ENCODE results near the gene PGAP2.
A peak's percentile ranks its signal among the peaks of the same experiment; 100 is the strongest.

PGAP2 gene

DNA sequence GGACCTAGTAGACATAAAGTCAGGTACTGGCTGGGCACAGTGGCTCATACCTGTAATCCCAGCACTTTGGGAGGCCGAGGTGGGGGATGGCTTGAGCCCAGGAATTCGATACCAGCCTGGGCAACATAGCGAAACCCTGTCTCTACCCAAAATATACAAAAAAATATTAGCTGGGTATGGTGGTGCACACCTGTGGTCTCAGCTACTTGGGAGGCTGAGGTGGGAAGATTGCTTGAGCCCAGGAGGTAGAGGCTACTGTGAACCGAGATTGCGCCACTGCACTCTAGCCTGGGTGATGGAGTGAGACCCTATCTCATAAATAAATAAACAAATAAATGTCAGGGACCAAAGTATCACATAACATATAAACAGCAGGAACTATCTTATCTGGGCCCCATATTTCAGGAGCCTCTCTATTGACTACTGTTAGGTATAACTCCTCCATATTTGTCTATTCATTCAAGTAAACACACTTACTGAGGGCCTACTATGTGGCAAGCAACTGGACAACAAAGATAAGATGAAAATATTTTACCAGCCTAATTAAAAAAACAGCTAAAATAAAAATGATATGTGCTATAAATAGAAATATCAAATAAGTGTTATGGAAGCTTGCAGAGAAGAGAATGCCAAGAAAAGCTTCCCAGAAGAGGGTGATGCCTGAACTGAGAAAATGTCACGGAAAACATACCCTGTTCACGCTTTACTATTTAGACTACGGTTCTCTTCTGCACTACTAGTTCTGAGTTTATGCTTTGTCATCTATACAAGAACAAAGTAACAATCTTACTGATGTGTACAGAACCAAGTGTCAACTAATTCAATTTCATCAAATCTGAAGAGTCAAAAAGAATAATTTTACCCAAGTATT lies 13.0 kb upstream of the PGAP2 start:
- Histone ChIP-seq H3K4me3 (ENCODE audit: low read depth in 1 of 2, low read length in 2 of 2) (peak overlapping the region; percentile 76 to 86), H3K36me3 (ENCODE audit: control insufficient read depth in 1 of 2, insufficient read depth in 2 of 2, low read length in 2 of 2) (peaks cover 3 to 5% of the 10 kb centered on the region in 2 donors), H3K27me3 (ENCODE audit: low read depth, low read length) (no peaks in the 10 kb centered on the region), H3K4me1 (ENCODE audit: control insufficient read depth in 1 of 2, insufficient read depth in 2 of 2, low read length in 2 of 2) (peaks cover 11 to 25% of the 10 kb centered on the region in 2 donors), H3K9me3 (ENCODE audit: control insufficient read depth in 1 of 2, low read length in 2 of 2) (no peaks in the 10 kb centered on the region), H3K27ac (ENCODE audit: low read length) (peak overlapping the region; percentile 82)

DNA sequence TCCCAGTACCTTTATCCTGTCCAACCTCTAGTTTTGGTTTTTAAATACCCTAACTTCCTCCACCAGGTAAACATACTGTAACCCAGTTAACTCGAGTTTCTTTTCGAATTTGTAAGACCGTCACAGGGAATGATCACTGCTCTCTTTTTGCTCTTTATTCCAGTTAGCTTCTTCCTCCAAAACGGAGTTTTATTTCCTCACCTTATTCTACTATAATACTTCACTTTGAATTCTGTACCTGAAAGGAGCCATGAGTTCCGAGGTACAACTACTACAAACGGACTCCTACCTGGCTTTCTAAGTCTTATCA lies 12.4 kb upstream of the PGAP2 start:
- Histone ChIP-seq H3K36me3 (ENCODE audit: control insufficient read depth in 1 of 2, insufficient read depth in 2 of 2, low read length in 2 of 2) (peaks cover 3 to 5% of the 10 kb centered on the region in 2 donors), H3K4me3 (ENCODE audit: low read depth in 1 of 2, low read length in 2 of 2) (peak overlapping the region; percentile 76 to 86), H3K9me3 (ENCODE audit: control insufficient read depth in 1 of 2, low read length in 2 of 2) (no peaks in the 10 kb centered on the region), H3K27ac (ENCODE audit: low read length) (peak overlapping the region; percentile 82), H3K27me3 (ENCODE audit: low read depth, low read length) (no peaks in the 10 kb centered on the region), H3K4me1 (ENCODE audit: control insufficient read depth in 1 of 2, insufficient read depth in 2 of 2, low read length in 2 of 2) (peaks cover 11 to 24% of the 10 kb centered on the region in 2 donors)

GRCh38 chr11:3796346-3796745 lies 12.0 kb upstream of the PGAP2 start:
- H3K4me3 ChIP-seq (ENCODE audit: low read depth in 1 of 2, low read length in 2 of 2), result peak overlapping the region; percentile 76 to 86
- H3K27ac ChIP-seq (ENCODE audit: low read length), result peak overlapping the region; percentile 82
- H3K4me1 ChIP-seq (ENCODE audit: control insufficient read depth in 1 of 2, insufficient read depth in 2 of 2, low read length in 2 of 2), result peaks cover 11 to 24% of the 10 kb centered on the region in 2 donors
- no peaks in the 10 kb centered on the region for H3K27me3 ChIP-seq (ENCODE audit: low read depth, low read length)
- H3K9me3 ChIP-seq (ENCODE audit: control insufficient read depth in 1 of 2, low read length in 2 of 2), result no peaks in the 10 kb centered on the region
- H3K36me3 ChIP-seq (ENCODE audit: control insufficient read depth in 1 of 2, insufficient read depth in 2 of 2, low read length in 2 of 2), result peaks cover 3 to 5% of the 10 kb centered on the region in 2 donors

GRCh38 chr11:3796801-3797328 lies 11.5 kb upstream of the PGAP2 start:
- no peaks in the 10 kb centered on the region for H3K27me3 ChIP-seq (ENCODE audit: low read depth, low read length)
- H3K27ac ChIP-seq (ENCODE audit: low read length), result peak overlapping the region; percentile 82
- H3K36me3 ChIP-seq (ENCODE audit: control insufficient read depth in 1 of 2, insufficient read depth in 2 of 2, low read length in 2 of 2), result peaks cover 3 to 5% of the 10 kb centered on the region in 2 donors
- H3K4me3 ChIP-seq (ENCODE audit: low read depth in 1 of 2, low read length in 2 of 2), result peak overlapping the region; percentile 76 to 86
- H3K9me3 ChIP-seq (ENCODE audit: control insufficient read depth in 1 of 2, low read length in 2 of 2), result no peaks in the 10 kb centered on the region
- H3K4me1 ChIP-seq (ENCODE audit: control insufficient read depth in 1 of 2, insufficient read depth in 2 of 2, low read length in 2 of 2), result peaks cover 11 to 24% of the 10 kb centered on the region in 2 donors

DNA sequence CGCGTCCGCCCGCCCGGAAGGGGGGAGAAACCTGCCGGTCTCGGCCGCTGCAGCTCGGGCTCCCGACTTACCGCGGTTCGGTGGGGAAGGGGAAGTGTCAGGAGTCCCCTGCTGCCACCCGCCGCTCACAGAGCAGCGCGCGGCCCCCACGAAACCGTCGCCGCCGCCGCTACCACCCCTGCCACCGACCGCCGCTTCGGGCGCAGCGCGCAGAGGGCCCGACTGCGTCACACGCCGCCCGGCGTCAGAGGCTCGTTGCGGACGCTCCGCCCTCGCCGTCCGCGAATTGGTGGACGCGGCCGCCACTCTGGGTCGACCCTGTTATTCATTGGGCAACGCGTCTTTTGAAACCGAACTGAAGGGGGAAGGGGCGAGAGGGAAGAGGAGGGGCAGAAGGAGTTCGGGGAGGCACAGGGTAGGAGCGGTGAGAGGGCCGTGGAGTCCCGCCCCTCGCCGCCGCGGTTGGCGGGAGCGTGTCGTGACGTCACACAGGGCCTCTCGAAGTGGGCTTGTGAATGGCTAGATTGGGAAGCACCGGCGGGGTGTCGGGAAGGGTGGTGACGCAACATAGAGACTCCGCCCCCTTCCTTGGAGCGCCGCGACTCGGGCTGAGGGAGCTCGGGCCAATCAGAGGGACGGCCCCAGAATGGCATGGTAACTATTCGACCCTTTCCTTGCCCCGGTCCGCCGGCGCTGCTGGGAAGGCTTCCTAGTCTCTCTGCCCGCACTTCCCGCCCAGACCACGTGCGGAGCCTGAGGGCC lies 10.8 kb upstream of the PGAP2 start, which contains the start of gene NUP98:
TSS of gene NUP98 (minus strand) at position 226 of the 762 bp plus-strand sequence. CDS start 15,437 bp downstream, outside the sequence.
- Histone ChIP-seq H3K4me3 (ENCODE audit: low read depth in 1 of 2, low read length in 2 of 2) (peak within 1 kb of the TSS; percentile 76 to 86), H3K27me3 (ENCODE audit: low read depth, low read length) (no peaks in the 10 kb centered on the region), H3K9me3 (ENCODE audit: control insufficient read depth in 1 of 2, low read length in 2 of 2) (no peaks in the 10 kb centered on the region), H3K36me3 (ENCODE audit: control insufficient read depth in 1 of 2, insufficient read depth in 2 of 2, low read length in 2 of 2) (peaks cover 0 to 5% of the 10 kb centered on the region in 2 donors), H3K27ac (ENCODE audit: low read length) (peak within 1 kb of the TSS; percentile 96), H3K4me1 (ENCODE audit: control insufficient read depth in 1 of 2, insufficient read depth in 2 of 2, low read length in 2 of 2) (peaks cover 11 to 24% of the 10 kb centered on the region in 2 donors)

DNA sequence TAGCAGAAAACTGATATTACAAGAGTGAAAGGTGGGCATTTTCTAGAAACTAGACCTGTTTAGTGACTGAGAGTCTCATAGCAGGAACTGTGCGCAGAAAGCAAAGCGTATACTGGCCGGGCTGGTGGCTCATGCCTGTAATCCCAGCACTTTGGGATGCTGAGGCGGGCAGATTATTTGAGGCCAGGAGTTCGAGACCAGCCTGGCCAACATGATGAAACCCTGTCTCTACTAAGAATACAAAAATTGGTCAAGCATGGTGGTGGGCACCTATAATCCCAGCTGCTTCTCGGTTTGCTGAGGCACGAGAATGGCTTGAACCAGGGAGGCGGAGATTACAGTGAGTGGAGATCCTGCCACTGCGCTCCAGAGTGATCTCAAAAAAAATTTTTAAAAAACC lies 9.2 kb upstream of the PGAP2 start:
- Histone ChIP-seq H3K27ac (ENCODE audit: low read length) (no peak overlapping the region), H3K36me3 (ENCODE audit: control insufficient read depth in 1 of 2, insufficient read depth in 2 of 2, low read length in 2 of 2) (no peaks in the 10 kb centered on the region), H3K9me3 (ENCODE audit: control insufficient read depth in 1 of 2, low read length in 2 of 2) (no peaks in the 10 kb centered on the region), H3K4me3 (ENCODE audit: low read depth in 1 of 2, low read length in 2 of 2) (no peak overlapping the region), H3K27me3 (ENCODE audit: low read depth, low read length) (no peaks in the 10 kb centered on the region), H3K4me1 (ENCODE audit: control insufficient read depth in 1 of 2, insufficient read depth in 2 of 2, low read length in 2 of 2) (peaks cover 11 to 21% of the 10 kb centered on the region in 2 donors)

DNA sequence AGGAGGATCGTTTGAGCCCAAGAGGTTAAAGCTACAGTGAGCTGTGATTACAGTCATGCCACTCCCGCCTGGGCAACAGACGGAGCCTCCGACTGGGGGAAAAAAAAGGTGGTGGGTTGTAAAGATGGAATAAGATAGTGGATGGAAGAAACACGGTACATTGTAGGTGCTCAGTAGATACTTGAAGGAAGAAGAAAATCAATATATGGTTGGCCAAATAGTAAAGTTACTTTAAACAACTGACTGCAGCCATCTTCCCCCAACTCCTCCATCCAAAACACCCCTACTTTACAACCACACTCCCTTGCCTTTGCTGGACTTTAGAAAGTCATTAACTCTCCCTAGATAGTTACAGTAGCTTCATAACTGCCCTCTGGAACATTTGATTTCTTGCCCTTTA lies 8.5 kb upstream of the PGAP2 start:
- no peak overlapping the region for H3K4me3 ChIP-seq (ENCODE audit: low read depth in 1 of 2, low read length in 2 of 2)

GRCh38 chr11:3802011-3802790 lies 6.2 kb upstream of the PGAP2 start:
- Histone ChIP-seq H3K4me3 (ENCODE audit: low read depth in 1 of 2, low read length in 2 of 2) (no peak overlapping the region), H3K9me3 (ENCODE audit: control insufficient read depth in 1 of 2, low read length in 2 of 2) (no peaks in the 10 kb centered on the region), H3K4me1 (ENCODE audit: control insufficient read depth in 1 of 2, insufficient read depth in 2 of 2, low read length in 2 of 2) (no peaks in the 10 kb centered on the region), H3K27me3 (ENCODE audit: low read depth, low read length) (no peaks in the 10 kb centered on the region), H3K27ac (ENCODE audit: low read length) (no peak overlapping the region), H3K36me3 (ENCODE audit: control insufficient read depth in 1 of 2, insufficient read depth in 2 of 2, low read length in 2 of 2) (no peaks in the 10 kb centered on the region)

More for the DNA sequence above, 8.5 kb upstream of the PGAP2 start:
- H3K9me3 ChIP-seq (ENCODE audit: control insufficient read depth in 1 of 2, low read length in 2 of 2), result no peaks in the 10 kb centered on the region
- no peak overlapping the region for H3K27ac ChIP-seq (ENCODE audit: low read length)
- H3K4me1 ChIP-seq (ENCODE audit: control insufficient read depth in 1 of 2, insufficient read depth in 2 of 2, low read length in 2 of 2), result peaks cover 11 to 14% of the 10 kb centered on the region in 2 donors
- no peaks in the 10 kb centered on the region for H3K36me3 ChIP-seq (ENCODE audit: control insufficient read depth in 1 of 2, insufficient read depth in 2 of 2, low read length in 2 of 2)
- no peaks in the 10 kb centered on the region for H3K27me3 ChIP-seq (ENCODE audit: low read depth, low read length)

DNA sequence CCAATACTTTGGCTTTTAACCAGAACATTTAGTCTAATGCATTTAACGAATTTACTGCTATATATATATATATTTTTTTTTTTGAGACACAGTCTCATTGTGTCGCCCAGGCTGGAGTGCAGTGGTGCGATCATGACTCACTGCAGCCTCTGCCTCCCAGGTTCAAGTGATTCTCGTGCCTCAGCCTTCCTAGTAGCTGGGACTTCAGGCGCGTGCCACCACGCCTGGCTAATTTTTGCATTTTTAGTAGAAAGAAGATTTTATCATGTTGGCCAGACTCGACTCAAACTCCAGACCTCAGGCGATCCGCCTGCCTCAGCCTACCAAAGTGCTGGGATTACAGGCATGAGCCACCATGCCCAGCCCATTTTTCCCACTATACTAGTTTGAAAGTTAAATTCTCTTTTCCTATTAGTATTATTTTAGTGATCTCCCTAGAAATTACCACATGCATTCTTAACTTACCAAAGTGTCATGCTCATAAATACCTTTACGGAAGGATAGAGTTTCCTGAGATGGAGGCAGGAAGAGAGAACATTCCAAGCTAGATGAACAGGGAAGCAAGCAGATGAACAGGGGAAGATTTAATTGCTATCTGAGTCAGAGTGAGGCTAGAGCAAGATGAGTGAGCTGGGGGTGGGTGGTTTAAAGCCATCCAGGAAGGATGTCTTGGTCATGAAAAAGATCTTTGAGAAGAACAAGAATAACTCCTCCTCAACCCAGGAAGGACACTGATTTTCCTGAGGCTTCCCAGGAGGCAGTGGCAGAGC lies 4.4 kb upstream of the PGAP2 start:
- no peaks in the 10 kb centered on the region for H3K9me3 ChIP-seq (ENCODE audit: control insufficient read depth in 1 of 2, low read length in 2 of 2)
- H3K27me3 ChIP-seq (ENCODE audit: low read depth, low read length), result no peaks in the 10 kb centered on the region
- H3K36me3 ChIP-seq (ENCODE audit: control insufficient read depth in 1 of 2, insufficient read depth in 2 of 2, low read length in 2 of 2), result no peaks in the 10 kb centered on the region
- H3K4me1 ChIP-seq (ENCODE audit: control insufficient read depth in 1 of 2, insufficient read depth in 2 of 2, low read length in 2 of 2), result peaks cover under 1 to 3% of the 10 kb centered on the region in 2 donors
- H3K4me3 ChIP-seq (ENCODE audit: low read depth in 1 of 2, low read length in 2 of 2), result no peak overlapping the region
- H3K27ac ChIP-seq (ENCODE audit: low read length), result no peak overlapping the region

DNA sequence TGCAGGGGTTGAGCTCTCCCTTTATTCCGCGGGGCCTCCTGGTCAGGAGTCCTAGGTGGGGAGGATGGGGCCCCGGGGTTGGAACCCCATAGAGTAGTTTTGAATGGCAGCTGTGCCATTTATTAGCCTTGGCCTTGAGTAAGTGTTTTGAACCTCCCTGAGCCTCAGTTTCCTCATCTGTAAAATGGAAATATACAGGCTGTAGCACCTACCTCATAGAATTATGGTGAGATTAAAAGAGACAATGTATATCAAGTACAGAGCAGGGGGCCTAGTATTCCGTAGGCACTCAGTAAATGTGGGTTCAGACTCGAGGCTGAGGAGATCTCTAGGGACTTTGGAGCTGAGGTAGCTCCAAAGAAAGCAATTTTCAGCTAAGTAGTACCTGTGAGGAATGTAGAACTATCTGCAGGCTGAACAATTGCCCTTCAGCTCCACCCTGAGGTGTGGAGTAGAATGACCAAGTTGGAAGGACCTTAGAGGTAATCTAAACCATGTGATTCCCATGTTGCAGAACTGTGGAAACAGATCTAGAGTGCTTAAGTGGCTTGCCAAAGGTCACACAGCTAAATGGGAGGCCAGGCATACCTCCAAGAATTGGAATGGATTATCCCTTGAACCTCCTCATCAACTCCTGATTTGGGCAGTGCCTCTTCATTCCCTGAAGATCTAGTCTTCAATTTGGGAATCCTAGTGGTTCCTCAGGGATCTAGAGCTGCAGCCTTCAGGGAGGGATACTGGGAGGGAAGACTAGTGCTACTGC lies 682 bp downstream of the PGAP2 start:
- Histone ChIP-seq H3K4me3 (ENCODE audit: low read depth in 1 of 2, low read length in 2 of 2) (peak overlapping the region; percentile 83 to 88), H3K4me1 (ENCODE audit: control insufficient read depth in 1 of 2, insufficient read depth in 2 of 2, low read length in 2 of 2) (peaks cover 7 to 8% of the 10 kb centered on the region in 2 donors), H3K27me3 (ENCODE audit: low read depth, low read length) (no peaks in the 10 kb centered on the region), H3K36me3 (ENCODE audit: control insufficient read depth in 1 of 2, insufficient read depth in 2 of 2, low read length in 2 of 2) (no peaks in the 10 kb centered on the region), H3K9me3 (ENCODE audit: control insufficient read depth in 1 of 2, low read length in 2 of 2) (no peaks in the 10 kb centered on the region), H3K27ac (ENCODE audit: low read length) (no peak overlapping the region)

Data from muscle layer of duodenum (tissue), 2 donors.